ENCODE measurements around the gene PIGL.
A peak's percentile ranks its signal among the peaks of the same experiment; 100 is the strongest.

PIGL gene

DNA sequence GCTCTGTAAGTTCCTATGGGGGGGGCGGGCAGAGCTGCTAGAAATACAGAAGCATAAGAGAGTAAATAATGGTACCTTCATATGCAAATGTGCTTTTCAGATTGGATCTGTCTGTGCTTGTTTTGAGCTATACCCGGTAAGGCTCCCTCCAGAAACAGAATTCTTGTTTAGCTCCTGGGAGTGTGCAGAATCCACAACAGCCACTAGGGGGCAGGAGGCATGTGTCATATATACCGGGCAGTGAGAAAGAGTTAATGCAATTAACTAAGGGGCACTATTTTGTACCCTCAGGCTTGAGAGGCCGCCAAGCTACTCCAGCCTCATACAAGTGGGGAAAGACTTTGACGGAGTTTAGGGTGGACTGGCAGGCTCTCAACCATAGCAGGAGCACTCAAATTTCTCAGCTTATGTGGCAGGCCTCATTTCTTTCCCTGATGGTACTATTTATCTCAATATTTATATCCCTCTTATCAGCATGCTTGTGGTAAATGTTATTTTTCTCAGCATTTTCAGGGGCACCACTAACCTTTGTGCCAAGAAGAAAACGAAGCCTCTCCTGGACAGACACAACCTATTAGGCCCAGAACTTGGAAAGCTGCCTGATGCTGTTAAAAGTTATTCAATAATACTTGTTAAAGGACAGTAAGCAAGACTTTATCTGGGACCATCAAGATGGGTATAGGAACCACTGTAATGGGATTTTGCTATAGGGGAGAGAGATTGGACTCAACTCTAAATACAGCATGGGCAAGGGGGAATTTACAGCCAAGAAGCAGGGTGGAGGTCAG is 146.9 kb downstream of the PIGL start:
- peak; percentile 81 for DNase-seq

DNA sequence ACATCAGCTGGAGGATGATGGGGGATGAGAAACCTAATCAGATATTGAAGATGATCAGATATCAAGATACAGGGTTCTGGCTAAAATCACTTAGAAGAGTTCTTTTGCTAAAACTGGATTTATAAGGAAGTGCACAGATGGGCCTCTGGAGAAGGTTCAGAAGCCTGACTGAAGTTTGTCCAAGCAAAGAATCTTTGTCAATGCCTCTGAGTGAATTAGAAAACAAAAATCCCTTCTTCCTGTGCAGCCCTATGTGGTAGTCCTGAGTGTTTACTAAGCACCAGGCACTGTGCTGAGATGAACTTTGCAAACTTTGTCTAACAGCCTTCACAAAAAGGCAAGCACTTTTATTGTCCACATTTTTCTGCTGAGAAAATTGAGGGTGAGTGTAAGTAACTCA is 147.6 kb downstream of the PIGL start:
- no peak for DNase-seq

DNA sequence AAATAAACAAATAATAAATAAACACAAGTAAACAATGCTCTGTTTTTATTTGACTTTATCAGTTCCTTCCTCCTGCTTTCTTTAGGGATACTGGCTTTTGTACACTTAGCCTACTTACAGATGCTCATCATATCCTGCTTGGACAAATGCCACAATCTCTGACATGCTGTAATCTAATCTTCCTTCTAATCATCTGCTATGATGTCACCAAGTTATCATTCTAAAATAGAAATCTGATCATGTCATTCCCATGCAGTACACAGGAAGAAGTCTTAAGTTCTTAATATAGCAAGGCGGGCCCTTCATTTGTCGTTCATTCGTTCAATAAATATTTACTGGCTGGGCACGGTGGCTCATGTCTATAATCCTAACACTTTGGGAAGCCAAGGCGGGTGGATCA is 154.7 kb downstream of the PIGL start:
- DNase-seq, result no peak

DNA sequence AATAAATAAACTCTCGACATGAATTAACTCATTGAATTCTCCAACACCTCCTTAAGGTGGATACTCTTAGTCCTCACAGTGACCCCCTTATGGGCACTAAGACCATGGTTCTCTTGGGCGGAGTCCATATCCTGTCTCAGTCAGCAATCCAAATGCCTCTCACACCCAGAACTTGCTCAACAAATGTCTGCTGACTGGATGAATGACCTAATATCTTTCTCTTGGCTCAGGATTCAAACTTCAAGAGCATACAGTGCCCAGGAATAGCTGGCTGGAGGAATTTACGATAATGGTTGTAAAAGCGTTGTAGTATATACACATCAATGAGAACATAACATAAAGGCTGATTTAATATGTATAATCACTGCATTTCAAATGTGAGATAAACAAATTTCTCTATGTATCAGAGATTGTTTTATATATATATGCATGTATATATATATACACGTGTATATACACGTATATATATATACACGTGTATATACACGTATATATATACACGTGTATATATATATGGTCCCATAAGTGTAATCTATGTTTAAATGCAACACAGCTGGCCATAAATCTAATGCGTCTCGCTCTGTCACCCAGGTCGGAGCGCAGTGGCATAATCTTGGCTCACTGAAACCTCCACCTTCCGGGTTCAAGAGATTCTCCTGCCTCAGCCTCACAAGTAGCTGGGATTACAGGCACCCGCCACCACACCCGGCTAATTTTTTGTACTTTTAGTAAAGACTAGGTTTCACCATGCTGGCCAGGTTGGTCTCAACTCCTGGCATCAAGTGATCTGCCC is 157.3 kb downstream of the PIGL start:
- DNase-seq, result no peak
